ENCODE data around the gene NLK. TPM values are rescaled to one million over a fixed set of nuclear protein-coding genes. Genes with fewer than 3 reads are reported as not detected.

NLK gene
- total RNA-seq, 2 experiments from 2014 or later: 18.1 to 27.8 TPM

DNA sequence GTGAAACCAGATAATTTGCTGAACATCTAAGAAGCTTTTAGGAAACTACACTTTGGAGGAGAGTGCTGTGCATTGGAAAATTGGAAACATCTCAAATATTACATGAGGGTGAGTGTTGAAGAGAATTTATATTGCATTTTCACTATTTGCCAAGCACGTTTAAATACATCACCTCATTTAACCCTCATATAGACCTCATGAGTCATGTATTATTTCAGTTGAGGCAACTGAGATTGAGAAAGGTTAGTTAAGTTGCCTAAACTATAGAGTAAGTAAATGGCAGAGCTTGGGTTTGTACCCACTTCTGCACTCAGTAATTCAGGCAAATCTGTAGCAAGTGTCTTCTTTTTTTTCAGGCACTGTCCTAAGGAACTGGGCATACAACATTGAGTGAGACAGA lies 3.7 kb upstream of the NLK start:
- Histone ChIP-seq H3K4me3 (ENCODE audit: low read depth, low read length, poor library complexity, severe bottlenecking) (no peak overlapping the region), H3K79me2 (ENCODE audit: insufficient read depth, low read depth, low read length) (peaks cover 17% of the 10 kb centered on the region; the same call in 1 of the 2 replicates), H4K20me1 (ENCODE audit: insufficient read depth, low read length) (no peaks in the 10 kb centered on the region), H3K9me3 (ENCODE audit: low read length) (no peaks in the 10 kb centered on the region), H3K4me1 (ENCODE audit: insufficient read depth, low read length, poor library complexity, severe bottlenecking) (peaks cover 23% of the 10 kb centered on the region), H3K4me2 (ENCODE audit: low read length) (no peak overlapping the region), H3K27ac (ENCODE audit: low read depth, low read length, poor library complexity, severe bottlenecking) (no peak overlapping the region), H2AFZ (ENCODE audit: low read length) (no peak overlapping the region; the same call in 1 of the 2 replicates), H3K36me3 (ENCODE audit: insufficient read depth, low read length) (peaks cover 4% of the 10 kb centered on the region; the same call in 1 of the 2 replicates), H3K9me2 (ENCODE audit: insufficient read depth, low read length) (no peaks in the 10 kb centered on the region)
- DNase-seq (ENCODE audit: low spot score): no peak
- intact Hi-C loops (cut with micrococcal nuclease; ENCODE audit: unreplicated experiment): no loop called here
- CTCF ChIA-PET (ENCODE audit: unreplicated experiment): no interaction called here
- POLR2A ChIA-PET: interaction anchor here (0.9 kb wide), 1 partner anchor 35 kb away, joined by 4 read pairs; no protein-coding TSS in a partner anchor
- no peak for TF ChIP-seq EZH2phosphoT487 (IDR thresholded peaks at IDR 0.05; ENCODE audit: borderline replicate concordance, low read depth, low read length)
- TF ChIP-seq, protein P1, sequence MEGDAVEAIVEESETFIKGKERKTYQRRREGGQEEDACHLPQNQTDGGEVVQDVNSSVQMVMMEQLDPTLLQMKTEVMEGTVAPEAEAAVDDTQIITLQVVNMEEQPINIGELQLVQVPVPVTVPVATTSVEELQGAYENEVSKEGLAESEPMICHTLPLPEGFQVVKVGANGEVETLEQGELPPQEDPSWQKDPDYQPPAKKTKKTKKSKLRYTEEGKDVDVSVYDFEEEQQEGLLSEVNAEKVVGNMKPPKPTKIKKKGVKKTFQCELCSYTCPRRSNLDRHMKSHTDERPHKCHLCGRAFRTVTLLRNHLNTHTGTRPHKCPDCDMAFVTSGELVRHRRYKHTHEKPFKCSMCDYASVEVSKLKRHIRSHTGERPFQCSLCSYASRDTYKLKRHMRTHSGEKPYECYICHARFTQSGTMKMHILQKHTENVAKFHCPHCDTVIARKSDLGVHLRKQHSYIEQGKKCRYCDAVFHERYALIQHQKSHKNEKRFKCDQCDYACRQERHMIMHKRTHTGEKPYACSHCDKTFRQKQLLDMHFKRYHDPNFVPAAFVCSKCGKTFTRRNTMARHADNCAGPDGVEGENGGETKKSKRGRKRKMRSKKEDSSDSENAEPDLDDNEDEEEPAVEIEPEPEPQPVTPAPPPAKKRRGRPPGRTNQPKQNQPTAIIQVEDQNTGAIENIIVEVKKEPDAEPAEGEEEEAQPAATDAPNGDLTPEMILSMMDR (conservative IDR thresholded peaks at IDR 0.05; ENCODE audit: low read length): no peak
- BruUV-seq (replicated peaks): no TSS peak

DNA sequence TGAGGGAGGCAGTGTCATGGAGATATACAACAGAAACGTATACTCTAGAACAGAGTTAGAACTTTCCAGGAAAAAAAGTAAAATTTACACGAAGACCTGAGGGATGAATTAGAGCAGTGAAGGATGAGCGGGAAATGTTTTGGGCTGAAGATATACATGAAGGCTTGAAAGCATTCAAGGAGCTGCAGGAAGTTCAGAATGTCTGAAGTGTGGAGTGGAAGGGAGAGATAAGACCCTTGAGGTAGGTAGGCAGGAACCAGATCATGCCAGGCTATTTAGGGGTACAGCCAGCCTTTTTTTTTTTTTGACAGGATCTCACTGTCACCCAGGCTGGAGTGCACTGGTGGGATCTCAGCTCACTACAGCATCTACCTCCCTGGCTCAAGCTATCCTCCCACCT lies 3.2 kb upstream of the NLK start:
- POLR2A ChIA-PET: interaction anchor here (0.7 to 0.9 kb wide), 2 partner anchors 34 to 677 kb away, joined by 3 to 4 read pairs; no protein-coding TSS in a partner anchor
- no peak overlapping the region for H3K27ac ChIP-seq (ENCODE audit: low read depth, low read length, poor library complexity, severe bottlenecking)
- intact Hi-C loops (cut with micrococcal nuclease; ENCODE audit: unreplicated experiment): no loop called here
- peaks cover 28% of the 10 kb centered on the region for H3K4me1 ChIP-seq (ENCODE audit: insufficient read depth, low read length, poor library complexity, severe bottlenecking)
- BruUV-seq (replicated peaks): no TSS peak
- TF ChIP-seq, protein P1 (conservative IDR thresholded peaks at IDR 0.05; ENCODE audit: low read length): no peak
- no peak for TF ChIP-seq EZH2phosphoT487 (IDR thresholded peaks at IDR 0.05; ENCODE audit: borderline replicate concordance, low read depth, low read length)
- CTCF ChIA-PET (ENCODE audit: unreplicated experiment): no interaction called here
- H3K36me3 ChIP-seq (ENCODE audit: insufficient read depth, low read length): peaks cover 5% of the 10 kb centered on the region; the same call in 1 of the 2 replicates
- H3K9me3 ChIP-seq (ENCODE audit: low read length): no peaks in the 10 kb centered on the region
- H3K4me2 ChIP-seq (ENCODE audit: low read length): no peak overlapping the region
- H3K9me2 ChIP-seq (ENCODE audit: insufficient read depth, low read length): no peaks in the 10 kb centered on the region
- H4K20me1 ChIP-seq (ENCODE audit: insufficient read depth, low read length): no peaks in the 10 kb centered on the region
- DNase-seq (ENCODE audit: low spot score): no peak
- H3K79me2 ChIP-seq (ENCODE audit: insufficient read depth, low read depth, low read length): peaks cover 21% of the 10 kb centered on the region; the same call in 1 of the 2 replicates
- no peak overlapping the region for H3K4me3 ChIP-seq (ENCODE audit: low read depth, low read length, poor library complexity, severe bottlenecking)
- no peak overlapping the region; the same call in 1 of the 2 replicates for H2AFZ ChIP-seq (ENCODE audit: low read length)

DNA sequence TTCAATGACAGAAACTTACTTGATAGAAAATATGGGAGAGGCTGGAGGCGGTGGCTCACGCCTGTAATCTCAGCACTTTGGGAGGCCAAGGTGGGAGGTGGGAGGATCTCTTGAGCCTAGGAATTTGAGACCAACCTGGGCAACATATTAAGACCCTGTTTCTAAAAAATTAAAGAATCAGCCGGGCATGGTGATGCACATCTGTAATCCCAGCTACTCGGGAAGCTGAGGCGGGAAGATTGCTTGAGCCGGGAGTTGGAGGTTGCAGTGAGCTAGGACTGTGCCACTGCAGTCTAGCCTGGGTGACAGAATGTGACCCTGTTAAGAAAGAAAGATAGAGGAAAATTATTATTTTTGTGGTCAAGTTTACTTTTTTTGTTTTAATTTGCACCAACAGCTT lies 2.1 kb upstream of the NLK start:
- intact Hi-C loops (cut with micrococcal nuclease; ENCODE audit: unreplicated experiment): loop anchor here (10.0 kb wide), 1 partner anchor 214 kb away; no protein-coding TSS in a partner anchor
- Histone ChIP-seq H4K20me1 (ENCODE audit: insufficient read depth, low read length) (no peaks in the 10 kb centered on the region), H3K9me3 (ENCODE audit: low read length) (no peaks in the 10 kb centered on the region), H3K36me3 (ENCODE audit: insufficient read depth, low read length) (peaks cover 12% of the 10 kb centered on the region; the same call in 1 of the 2 replicates), H3K4me3 (ENCODE audit: low read depth, low read length, poor library complexity, severe bottlenecking) (peak overlapping the region; percentile 87), H3K79me2 (ENCODE audit: insufficient read depth, low read depth, low read length) (peaks cover 33% of the 10 kb centered on the region), H3K4me1 (ENCODE audit: insufficient read depth, low read length, poor library complexity, severe bottlenecking) (peaks cover 39% of the 10 kb centered on the region), H3K4me2 (ENCODE audit: low read length) (peak overlapping the region; percentile 72), H3K27ac (ENCODE audit: low read depth, low read length, poor library complexity, severe bottlenecking) (no peak overlapping the region), H3K9me2 (ENCODE audit: insufficient read depth, low read length) (no peaks in the 10 kb centered on the region), H2AFZ (ENCODE audit: low read length) (peak overlapping the region; percentile 99)
- ChIA-PET CTCF (ENCODE audit: unreplicated experiment) (no interaction called here), POLR2A (interaction anchor here (0.6 to 1.6 kb wide), 4 partner anchors 13 to 47 kb away, joined by 3 to 5 read pairs (median 4); no protein-coding TSS in a partner anchor)
- no TSS peak for BruUV-seq (replicated peaks)
- DNase-seq (ENCODE audit: low spot score): no peak
- TF ChIP-seq, protein P1 (conservative IDR thresholded peaks at IDR 0.05; ENCODE audit: low read length): no peak
- no peak for TF ChIP-seq EZH2phosphoT487 (IDR thresholded peaks at IDR 0.05; ENCODE audit: borderline replicate concordance, low read depth, low read length)

All from OCI-LY7 (cell line).